GM12865 (cell line): ENCODE measurements around the gene CNN3.
A peak's percentile ranks its signal among the peaks of the same experiment; 100 is the strongest.

Experiments used
- DNase-seq: peaks from one replicate; pipeline ENCODE4 v3.0.0; 2010; ENCODE audit warnings: low read depth
- H3K4me3 ChIP-seq: 2 replicates; pipeline ENCODE4 v1.5.1; 2011; ENCODE audit warnings: mild to moderate bottlenecking, low read depth, low read length, control low read depth
- TF ChIP-seq, protein P1 (sequence below): IDR thresholded peaks from 2 replicates; pipeline ENCODE4 v1.5.1; 2011; ENCODE audit warnings: low read length, control low read depth, low read depth, inconsistent platforms; ENCODE audit not compliant: insufficient read depth; ENCODE audit errors: missing control alignments

CNN3 gene

GRCh38 chr1:94966033-94966432 is 39.1 kb upstream of the CNN3 start:
- DNase-seq, result no peak
- TF ChIP-seq, protein P1, sequence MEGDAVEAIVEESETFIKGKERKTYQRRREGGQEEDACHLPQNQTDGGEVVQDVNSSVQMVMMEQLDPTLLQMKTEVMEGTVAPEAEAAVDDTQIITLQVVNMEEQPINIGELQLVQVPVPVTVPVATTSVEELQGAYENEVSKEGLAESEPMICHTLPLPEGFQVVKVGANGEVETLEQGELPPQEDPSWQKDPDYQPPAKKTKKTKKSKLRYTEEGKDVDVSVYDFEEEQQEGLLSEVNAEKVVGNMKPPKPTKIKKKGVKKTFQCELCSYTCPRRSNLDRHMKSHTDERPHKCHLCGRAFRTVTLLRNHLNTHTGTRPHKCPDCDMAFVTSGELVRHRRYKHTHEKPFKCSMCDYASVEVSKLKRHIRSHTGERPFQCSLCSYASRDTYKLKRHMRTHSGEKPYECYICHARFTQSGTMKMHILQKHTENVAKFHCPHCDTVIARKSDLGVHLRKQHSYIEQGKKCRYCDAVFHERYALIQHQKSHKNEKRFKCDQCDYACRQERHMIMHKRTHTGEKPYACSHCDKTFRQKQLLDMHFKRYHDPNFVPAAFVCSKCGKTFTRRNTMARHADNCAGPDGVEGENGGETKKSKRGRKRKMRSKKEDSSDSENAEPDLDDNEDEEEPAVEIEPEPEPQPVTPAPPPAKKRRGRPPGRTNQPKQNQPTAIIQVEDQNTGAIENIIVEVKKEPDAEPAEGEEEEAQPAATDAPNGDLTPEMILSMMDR, result no peak
- no peak overlapping the region for H3K4me3 ChIP-seq

- no peak for DNase-seq
- TF ChIP-seq, protein P1, result no peak
- no peak overlapping the region for H3K4me3 ChIP-seq
These were observed 37.0 kb upstream of the CNN3 start for GRCh38 chr1:94963864-94964263.

- DNase-seq, result peak; percentile 76
- TF ChIP-seq, protein P1, result no peak
- peak overlapping the region; percentile 35 for H3K4me3 ChIP-seq
These were observed 35.7 kb upstream of the CNN3 start for GRCh38 chr1:94962409-94963265.

DNA sequence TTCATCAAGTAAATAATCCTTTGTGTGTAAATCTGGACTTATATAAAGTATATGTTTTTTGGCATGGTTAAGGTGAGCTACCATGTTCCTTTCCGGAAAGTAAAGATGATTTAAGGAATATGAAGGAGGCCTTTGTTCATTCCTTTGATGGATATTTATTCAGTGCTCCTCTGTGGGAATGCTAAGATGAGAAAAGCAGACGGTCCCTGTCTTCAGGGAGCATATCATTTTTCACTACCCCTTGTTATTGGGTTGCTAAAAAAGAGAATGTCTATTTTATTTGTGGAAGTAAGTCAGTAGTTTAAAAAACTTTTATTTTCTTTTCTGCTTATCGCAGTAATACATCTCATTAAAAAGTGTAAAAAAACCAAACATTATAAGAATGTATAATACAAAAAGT is 35.1 kb upstream of the CNN3 start:
- DNase-seq, result no peak
- no peak overlapping the region for H3K4me3 ChIP-seq
- TF ChIP-seq, protein P1, result no peak

DNA sequence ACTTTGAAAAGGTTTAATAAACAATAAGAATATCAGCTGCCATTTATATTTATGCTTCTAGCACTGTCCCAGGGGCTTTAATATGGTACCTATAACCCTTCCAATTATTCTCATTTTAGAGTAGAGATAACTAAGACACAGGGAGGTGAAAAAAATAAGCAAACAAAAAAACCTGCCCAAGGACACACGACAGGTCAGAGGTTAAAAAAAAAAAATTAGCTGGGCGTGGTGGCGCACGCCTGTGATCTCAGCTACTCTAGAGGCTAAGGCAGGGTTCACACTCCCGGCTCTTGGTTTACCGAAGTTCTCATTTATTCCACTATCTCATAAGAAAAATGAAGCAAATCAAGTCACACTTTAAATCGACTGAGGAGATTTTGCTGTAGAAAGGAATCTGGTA is 34.7 kb upstream of the CNN3 start:
- TF ChIP-seq, protein P1, result no peak
- H3K4me3 ChIP-seq, result no peak overlapping the region
- no peak for DNase-seq

DNA sequence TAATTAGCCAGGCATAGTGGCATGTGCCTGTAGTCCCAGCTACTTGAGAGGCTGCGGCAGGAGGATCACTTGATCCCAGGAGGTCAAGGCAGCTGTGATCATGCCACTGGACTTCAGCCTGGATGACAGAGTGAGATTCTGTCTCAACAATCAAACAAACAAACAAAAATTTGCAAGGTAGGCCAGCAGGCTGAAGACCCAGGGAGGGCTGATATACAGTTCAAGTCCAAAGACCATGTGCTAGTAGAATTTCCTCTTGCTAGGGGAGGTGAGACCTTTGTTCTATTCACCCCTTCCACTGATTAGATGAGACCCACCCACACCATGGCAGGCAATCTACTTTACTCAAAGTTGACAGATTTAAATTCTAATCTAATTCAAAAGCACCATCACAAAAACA is 31.2 kb upstream of the CNN3 start:
- DNase-seq, result no peak
- no peak overlapping the region for H3K4me3 ChIP-seq
- TF ChIP-seq, protein P1, result no peak
